GM13977 (cell line): Measurements from ENCODE around the gene SLCO2B1.

ENCODE experiments used
- DNase-seq: peaks from one replicate; pipeline ENCODE4 v3.0.0; 2012; ENCODE audit warnings: low spot score
- CTCF ChIP-seq: IDR thresholded peaks from 2 replicates; pipeline ENCODE4 v1.5.1; 2012; ENCODE audit warnings: mild to moderate bottlenecking, control low read depth; ENCODE audit not compliant: insufficient read depth; ENCODE audit errors: extremely low read depth, missing control alignments
- in situ Hi-C: fragments of 300-500 bp; cut with MboI; formaldehyde crosslinking; loops from one replicate; pipeline ENCODE4 v1.12.0; 2022; ENCODE audit warnings: low sequenced_read_pairs, low pct_unique_long_range_greater_than_20kb, mixed read lengths, inconsistent platforms; ENCODE audit not compliant: unreplicated experiment

SLCO2B1 gene

GRCh38 chr11:75144716-75145014 is 6.2 kb upstream of the SLCO2B1 start:
- TF ChIP-seq CTCF: no peak
- in situ Hi-C loops: loop anchor here (10.0 kb wide), 1 partner anchor 60 kb away; no protein-coding TSS in a partner anchor
- DNase-seq: no peak

DNA sequence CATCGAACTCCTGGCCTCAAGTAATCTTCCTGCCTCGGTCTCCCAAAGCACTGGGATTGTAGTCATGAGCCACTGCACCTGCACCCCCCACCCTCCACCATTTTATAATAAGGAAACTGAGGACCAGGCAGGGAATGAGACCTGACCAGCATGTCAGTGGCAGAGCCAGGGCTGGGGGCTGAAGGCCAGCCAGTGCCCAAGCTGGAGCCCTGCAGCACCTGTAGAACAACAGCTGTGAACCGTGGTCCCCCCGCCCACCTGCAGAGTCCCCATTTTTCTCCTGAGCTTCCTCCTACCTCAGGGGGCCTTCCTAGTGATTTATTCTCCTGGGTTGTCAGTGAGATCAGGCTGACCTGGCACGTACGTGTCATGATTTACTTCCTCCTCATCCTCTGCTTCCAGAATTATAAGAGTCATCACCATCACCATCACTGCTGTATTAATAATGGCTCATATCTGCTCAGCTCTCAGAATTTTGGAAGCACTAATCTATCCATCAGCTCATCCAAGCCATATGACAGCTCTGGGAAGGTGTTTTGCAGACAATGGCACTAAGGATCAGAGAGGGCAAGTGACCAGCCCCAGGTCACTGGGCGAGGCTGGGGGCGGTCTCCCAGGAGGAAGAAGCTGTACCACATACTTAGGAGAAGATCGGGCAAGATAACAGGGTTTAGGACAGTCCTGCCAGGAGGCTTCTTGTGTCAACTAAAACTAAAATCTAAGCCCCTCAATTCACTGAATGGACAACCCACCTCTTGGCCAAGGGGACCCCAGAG is 5.5 kb upstream of the SLCO2B1 start:
- in situ Hi-C loops: loop anchor here (10.0 kb wide), 1 partner anchor 59 kb away; no protein-coding TSS in a partner anchor
- no peak for TF ChIP-seq CTCF
- no peak for DNase-seq

GRCh38 chr11:75145972-75146519 is 4.9 kb upstream of the SLCO2B1 start:
- TF ChIP-seq CTCF: no peak
- in situ Hi-C loops: loop anchor here (10.0 kb wide), 1 partner anchor 59 kb away; no protein-coding TSS in a partner anchor
- DNase-seq: no peak

GRCh38 chr11:75146711-75147110 is 4.2 kb upstream of the SLCO2B1 start:
- no peak for TF ChIP-seq CTCF
- in situ Hi-C loops: loop anchor here (10.0 kb wide), 1 partner anchor 58 kb away; no protein-coding TSS in a partner anchor
- no peak for DNase-seq

- DNase-seq: no peak
- no peak for TF ChIP-seq CTCF
- in situ Hi-C loops: loop anchor here (10.0 kb wide), 1 partner anchor 57 kb away; no protein-coding TSS in a partner anchor
Measured at GRCh38 chr11:75147191-75147874, 3.6 kb upstream of the SLCO2B1 start.

GRCh38 chr11:75147875-75148263 is 3.0 kb upstream of the SLCO2B1 start:
- in situ Hi-C loops: loop anchor here (10.0 kb wide), 1 partner anchor 57 kb away; no protein-coding TSS in a partner anchor
- no peak for DNase-seq
- no peak for TF ChIP-seq CTCF
